Stimulated activated naive CD8-positive, alpha-beta T cell treated with anti-CD3 and anti-CD28 coated beads, Interleukin-15, Interleukin-2, amounts not matched to agents 100 ng/mL and 50 ng/mL, for 24 hours (primary cell): ENCODE measurements around the gene ERF.
A peak's percentile ranks its signal among the peaks of the same experiment; 100 is the strongest.

Source experiments
- H3K27ac Mint-ChIP-seq: one replicate; pipeline ENCODE4 v1.8.0; 2021; ENCODE audit warnings: mild to moderate bottlenecking, mixed read lengths
- H3K27me3 Mint-ChIP-seq: one replicate; pipeline ENCODE4 v1.8.0; 2021; ENCODE audit warnings: mixed read lengths
- H3K36me3 Mint-ChIP-seq: one replicate; pipeline ENCODE4 v1.8.0; 2021; ENCODE audit warnings: low read depth, mixed read lengths
- H3K4me1 Mint-ChIP-seq: one replicate; pipeline ENCODE4 v1.8.0; 2021; ENCODE audit warnings: low read depth, mixed read lengths
- H3K4me3 Mint-ChIP-seq: one replicate; pipeline ENCODE4 v1.8.0; 2021; ENCODE audit warnings: mild to moderate bottlenecking, mixed read lengths
- H3K9me3 Mint-ChIP-seq: one replicate; pipeline ENCODE4 v1.8.0; 2021; ENCODE audit warnings: mixed read lengths

ERF gene

DNA sequence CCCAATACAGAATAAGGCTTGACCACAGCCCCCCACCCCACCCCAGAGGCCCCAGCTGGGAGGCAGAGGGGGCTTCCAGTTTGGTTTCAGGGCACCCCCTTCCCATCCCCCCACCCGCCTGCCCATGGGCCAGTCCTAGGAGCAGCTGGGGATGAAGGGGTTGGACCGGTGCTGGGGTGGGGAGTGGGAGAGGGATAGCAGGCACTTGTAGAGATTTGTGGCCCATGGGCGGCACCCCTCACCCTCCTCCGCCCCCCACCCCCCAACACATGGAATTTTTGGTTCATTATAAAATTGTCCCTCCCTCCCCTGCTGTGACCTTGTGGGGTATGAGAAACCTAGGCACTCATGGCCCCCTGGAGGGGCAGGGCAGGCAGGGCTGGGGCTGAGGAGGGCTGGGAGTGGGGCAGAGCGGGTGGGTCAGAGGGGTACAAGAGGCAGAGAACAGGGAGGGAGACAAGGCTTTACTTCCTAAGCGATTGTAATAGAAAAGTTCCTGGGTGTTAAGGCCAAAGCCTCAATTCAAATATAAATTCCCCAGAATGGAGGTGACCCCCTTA is 7.2 kb downstream of the ERF start:
- no peak overlapping the region for H3K4me3 Mint-ChIP-seq
- peaks cover 24% of the 10 kb centered on the region for H3K36me3 Mint-ChIP-seq

DNA sequence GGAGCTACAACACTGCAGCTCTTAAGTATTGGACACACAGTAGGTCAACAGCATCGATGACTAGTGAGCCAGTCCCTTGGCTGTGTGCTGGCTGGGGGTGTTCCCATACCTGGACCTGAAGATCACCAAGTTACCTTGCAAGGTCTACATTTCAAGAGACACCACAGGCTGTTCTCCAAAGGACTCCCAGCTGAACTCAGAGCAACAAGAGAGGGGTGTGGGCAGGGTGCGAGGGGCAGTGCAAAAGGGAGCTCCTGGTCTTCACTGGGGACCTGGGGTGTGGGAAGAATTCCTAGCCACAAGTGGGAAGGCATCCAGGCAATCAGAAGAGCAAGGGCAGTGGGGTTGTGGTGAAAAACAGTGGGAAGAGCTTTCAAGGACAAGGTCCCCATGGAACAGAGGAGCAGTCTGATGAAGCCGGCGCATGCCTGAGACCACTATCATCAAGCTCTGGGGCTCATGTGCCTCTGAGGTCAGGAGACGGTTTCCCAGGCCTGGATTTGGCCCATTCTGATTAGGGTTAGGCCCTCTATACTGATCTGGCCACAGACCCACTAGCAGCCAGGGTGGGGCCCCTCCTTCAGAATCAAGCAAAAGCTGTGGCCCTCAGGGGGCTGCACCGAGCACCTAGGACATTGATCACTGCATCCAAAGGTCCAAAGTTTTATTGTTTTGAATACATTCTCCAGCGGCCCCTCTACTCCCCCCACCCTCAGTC is 7.8 kb downstream of the ERF start:
- no peak overlapping the region for H3K4me3 Mint-ChIP-seq
- no peaks in the 10 kb centered on the region for H3K9me3 Mint-ChIP-seq
- peak overlapping the region; percentile 16 for H3K27ac Mint-ChIP-seq
- H3K36me3 Mint-ChIP-seq, result peaks cover 21% of the 10 kb centered on the region
- no peaks in the 10 kb centered on the region for H3K27me3 Mint-ChIP-seq
- H3K4me1 Mint-ChIP-seq, result peaks cover 38% of the 10 kb centered on the region

More for the DNA sequence above, 7.2 kb downstream of the ERF start:
- no peak overlapping the region for H3K27ac Mint-ChIP-seq
- peaks cover 45% of the 10 kb centered on the region for H3K4me1 Mint-ChIP-seq
- no peaks in the 10 kb centered on the region for H3K9me3 Mint-ChIP-seq
- H3K27me3 Mint-ChIP-seq, result no peaks in the 10 kb centered on the region

DNA sequence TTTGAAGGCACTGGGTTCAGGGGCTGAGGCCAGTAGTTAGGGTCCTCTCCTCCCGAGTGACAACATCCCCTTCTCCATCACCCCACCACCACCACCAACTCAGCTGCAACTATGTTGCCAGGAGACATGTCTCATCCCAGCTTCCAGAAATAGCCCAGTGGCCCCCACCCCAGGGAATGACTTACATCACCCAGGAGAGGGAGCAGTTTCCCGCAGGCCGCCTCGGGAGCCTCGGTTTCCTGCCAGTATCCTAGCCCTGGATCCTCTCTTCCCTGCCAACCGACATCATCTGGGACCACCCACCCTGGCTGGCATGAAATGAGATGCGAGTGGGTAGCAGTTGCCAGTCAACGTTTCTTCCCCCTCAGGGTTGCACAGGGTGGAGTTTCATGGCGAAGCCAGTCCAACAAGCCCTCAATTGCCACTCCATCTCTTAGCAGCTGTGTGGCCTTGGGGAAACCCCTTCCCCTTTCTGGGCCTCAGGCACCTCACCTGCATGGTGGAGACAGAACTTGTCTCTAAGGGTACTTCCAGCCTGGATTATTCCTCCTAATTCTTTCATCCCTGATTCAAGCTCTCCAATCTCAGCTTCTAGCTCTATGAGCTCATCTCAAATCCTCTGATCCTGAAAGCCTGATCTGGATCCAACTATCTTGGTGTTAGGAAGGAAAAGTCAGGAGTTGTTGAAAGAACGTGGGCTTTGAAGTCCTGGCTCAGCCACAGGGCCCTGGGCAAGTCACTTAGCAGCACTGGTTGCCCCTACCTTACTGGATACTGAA is 8.6 kb downstream of the ERF start:
- Mint-ChIP-seq H3K4me1 (peaks cover 36% of the 10 kb centered on the region), H3K27me3 (no peaks in the 10 kb centered on the region), H3K9me3 (no peaks in the 10 kb centered on the region), H3K4me3 (no peak overlapping the region), H3K27ac (peak overlapping the region; percentile 16), H3K36me3 (peaks cover 21% of the 10 kb centered on the region)

DNA sequence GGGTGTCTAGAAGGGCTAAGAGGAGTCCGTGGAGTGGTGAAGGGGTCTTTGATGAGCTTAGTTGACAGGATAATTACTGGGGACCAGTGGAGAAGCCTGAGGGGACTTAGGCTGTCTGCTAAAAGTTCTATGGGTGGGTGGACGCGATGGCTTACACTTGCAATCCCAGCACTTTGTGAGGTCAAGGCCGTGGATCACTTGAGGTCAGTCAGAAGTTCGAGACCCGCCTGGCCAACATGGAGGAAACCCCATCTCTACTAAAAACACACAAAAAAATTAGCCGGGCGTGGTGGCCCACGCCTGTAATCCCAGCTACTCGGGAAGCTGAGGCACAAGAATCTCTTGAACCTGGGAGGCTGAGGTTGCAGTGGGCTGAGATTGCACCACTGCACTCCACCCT is 9.7 kb downstream of the ERF start:
- H3K4me3 Mint-ChIP-seq, result peak overlapping the region; percentile 91
- peak overlapping the region; percentile 99 for H3K27ac Mint-ChIP-seq
- peaks cover 22% of the 10 kb centered on the region for H3K36me3 Mint-ChIP-seq
- H3K9me3 Mint-ChIP-seq, result no peaks in the 10 kb centered on the region
- H3K4me1 Mint-ChIP-seq, result peaks cover 47% of the 10 kb centered on the region
- no peaks in the 10 kb centered on the region for H3K27me3 Mint-ChIP-seq

DNA sequence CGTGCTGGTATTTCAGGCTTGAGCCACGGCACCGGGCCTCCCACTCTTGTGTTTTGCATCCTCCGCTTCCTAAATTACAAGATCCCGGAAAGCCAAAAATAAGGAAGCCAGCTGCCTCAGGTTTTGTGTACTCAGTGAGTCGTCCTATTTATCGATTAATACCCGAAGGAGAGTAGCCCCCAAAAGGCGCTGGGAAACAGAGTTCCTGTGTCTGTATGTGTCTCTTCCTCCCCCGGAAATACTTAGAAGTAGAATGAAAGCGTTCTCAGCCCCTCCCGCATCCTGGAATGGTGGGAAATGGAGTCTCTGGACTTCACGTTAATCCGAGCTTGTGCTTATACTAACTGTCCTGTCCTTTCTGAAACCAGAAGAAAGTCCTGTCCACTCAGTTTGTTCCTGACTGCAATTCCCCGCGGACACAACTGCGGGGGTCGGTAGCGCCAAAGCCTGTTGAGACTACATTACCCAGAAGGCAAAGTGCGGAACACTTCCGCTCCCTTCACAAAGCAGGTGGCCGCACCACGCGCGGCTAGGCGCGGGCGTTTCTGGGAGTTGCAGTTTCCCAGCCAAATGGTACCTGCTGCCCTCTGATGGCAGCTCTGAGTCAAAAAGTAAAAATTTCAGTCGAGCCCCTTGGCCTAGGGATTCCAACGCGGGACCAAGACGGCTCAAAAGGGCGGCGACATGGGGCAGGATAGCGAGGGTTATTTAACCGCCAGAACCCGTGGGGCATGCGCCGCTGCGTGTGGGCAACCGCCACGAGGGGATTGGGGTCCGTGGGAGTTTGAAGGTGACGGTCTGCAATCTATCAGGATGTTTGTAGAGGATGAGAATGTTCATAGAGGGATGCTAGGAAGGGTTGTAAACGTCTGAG is 10.3 kb downstream of the ERF start:
- Mint-ChIP-seq H3K4me3 (peak overlapping the region; percentile 91), H3K4me1 (peaks cover 50% of the 10 kb centered on the region), H3K36me3 (peaks cover 22% of the 10 kb centered on the region), H3K9me3 (no peaks in the 10 kb centered on the region), H3K27ac (peak overlapping the region; percentile 99), H3K27me3 (no peaks in the 10 kb centered on the region)

DNA sequence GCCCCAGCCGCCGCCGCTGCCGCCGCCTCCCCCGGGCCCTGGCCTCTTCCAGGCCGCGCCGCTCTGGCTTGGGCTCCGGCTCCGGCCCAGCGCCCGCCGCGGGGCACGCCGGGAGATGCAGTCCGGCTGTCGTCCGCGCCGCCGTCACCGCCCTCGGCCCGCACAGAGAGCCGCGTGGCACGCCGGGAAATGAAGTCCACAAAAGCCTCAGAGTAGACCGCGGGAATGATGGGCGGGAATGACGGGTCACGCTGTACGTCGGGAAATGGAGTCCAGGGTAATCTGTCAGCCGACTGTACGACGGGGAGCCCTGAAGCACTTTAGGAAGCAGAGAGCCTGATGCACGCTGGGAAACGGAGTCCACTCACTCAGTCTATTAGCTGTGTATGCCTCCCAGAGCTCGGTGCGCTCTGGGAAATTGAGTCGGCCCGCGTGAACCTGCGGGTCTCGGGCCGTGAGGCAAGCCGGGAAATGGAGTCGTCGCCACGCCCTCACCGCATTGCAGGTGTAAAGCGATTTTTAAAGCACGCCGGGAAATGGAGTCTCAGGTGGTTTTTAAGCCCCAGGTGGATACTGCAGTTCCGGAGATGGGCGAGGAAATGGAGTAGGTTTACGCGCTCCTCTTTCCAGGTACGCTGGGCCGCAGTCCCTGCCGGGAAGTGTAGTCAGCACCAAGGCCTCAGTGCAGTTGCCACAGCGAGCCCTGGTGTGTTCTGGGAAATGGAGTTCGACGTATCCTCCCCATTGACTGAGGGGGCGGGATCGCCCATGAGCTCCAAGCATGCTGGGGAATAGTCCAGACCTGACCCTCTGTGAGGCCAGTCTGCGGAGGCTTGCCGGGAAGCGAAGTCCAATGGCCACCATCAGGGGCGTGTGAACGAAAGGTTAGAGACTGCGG is 12.2 kb downstream of the ERF start, which contains the start of gene GSK3A:
TSS of gene GSK3A (minus strand) at position 91 of the 898 bp plus-strand sequence. CDS start 137 bp downstream, outside the sequence.
- H3K4me3 Mint-ChIP-seq, result peak within 1 kb of the TSS; percentile 91
- peaks cover 57% of the 10 kb centered on the region for H3K4me1 Mint-ChIP-seq

DNA sequence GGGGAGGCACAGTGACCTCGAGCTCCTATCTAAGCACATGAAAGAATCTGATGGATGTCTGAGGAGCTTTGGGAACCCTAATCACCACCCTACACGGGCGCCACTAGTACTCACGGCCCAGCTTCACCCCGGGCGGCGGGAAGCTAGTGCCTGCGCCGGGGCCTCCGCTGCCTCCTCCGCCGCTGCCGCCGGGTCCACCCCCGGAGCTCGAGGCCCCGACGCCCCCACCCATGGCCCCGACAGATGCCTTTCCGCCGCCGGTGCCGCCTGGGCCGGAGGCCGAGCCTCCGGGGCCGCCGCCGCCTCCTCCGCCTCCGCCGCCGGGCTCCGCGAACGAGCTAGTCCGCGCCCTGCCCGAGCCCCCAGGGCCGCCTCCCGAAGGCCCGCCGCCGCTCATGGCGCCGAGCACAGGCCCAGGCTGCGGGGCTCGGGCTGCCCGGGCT is 12.8 kb downstream of the ERF start:
- Mint-ChIP-seq H3K27ac (peak overlapping the region; percentile 89), H3K4me3 (peak overlapping the region; percentile 89), H3K4me1 (peaks cover 55% of the 10 kb centered on the region), H3K9me3 (no peaks in the 10 kb centered on the region), H3K36me3 (peaks cover 24% of the 10 kb centered on the region), H3K27me3 (no peaks in the 10 kb centered on the region)

More for the DNA sequence above, 12.2 kb downstream of the ERF start, which contains the start of gene GSK3A:
- Mint-ChIP-seq H3K9me3 (no peaks in the 10 kb centered on the region), H3K27ac (peak within 1 kb of the TSS; percentile 98), H3K36me3 (peaks cover 22% of the 10 kb centered on the region), H3K27me3 (no peaks in the 10 kb centered on the region)

DNA sequence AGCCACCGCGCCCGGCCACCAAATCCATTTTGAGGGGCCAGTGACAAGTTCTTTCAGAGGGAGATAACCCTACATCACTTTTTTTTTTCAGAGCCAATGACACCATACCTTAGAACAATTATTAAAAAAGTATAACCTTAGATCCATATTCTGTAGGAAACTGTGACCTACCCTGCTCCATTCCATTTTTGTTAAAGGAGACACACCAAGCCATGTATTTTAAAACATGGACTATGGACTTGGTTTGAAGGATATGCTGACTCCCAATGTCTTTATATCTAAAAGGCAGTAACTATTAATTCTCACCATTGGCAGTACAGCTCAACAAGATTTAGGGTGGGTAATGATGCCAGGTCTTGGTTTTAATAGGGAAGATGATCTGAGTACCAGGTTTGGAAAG is 13.6 kb downstream of the ERF start:
- Mint-ChIP-seq H3K36me3 (peaks cover 28% of the 10 kb centered on the region), H3K27ac (peak overlapping the region; percentile 89), H3K9me3 (no peaks in the 10 kb centered on the region), H3K27me3 (no peaks in the 10 kb centered on the region), H3K4me1 (peaks cover 47% of the 10 kb centered on the region), H3K4me3 (peak overlapping the region; percentile 89)

DNA sequence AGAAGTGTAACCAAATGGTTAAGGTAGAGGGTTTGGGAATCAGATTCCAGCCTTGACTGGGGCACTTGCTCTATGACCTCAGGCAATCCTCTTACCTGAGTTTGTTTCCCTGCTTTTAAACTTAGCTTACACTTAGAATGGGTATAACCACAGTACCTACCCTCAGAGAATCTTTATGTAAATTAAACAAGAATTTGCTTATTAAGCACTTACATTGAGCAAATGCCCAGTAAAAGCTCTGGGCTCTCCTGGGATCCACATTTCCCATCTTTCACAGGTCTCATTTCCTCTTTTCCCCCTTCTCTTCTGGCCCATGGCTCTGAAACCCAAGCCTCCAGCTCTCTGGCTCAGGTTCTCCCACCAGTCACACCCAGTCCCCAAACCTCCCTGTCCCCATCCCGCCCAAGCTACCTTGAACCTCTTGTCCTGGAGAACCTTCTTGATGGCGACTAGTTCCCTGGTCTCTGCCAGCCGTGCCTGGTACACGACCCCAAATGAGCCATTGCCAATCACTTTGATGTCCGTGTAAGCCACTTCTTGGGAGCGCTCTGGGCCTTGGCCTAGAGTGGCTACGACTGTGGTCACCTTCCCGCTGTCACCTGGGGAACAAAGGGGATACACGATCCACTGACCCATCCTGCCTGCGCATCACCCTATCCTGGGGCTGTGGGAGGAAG is 15.2 kb downstream of the ERF start:
- Mint-ChIP-seq H3K27me3 (no peaks in the 10 kb centered on the region), H3K27ac (peak overlapping the region; percentile 68), H3K4me3 (no peak overlapping the region), H3K4me1 (peaks cover 37% of the 10 kb centered on the region), H3K9me3 (no peaks in the 10 kb centered on the region), H3K36me3 (peaks cover 40% of the 10 kb centered on the region)

DNA sequence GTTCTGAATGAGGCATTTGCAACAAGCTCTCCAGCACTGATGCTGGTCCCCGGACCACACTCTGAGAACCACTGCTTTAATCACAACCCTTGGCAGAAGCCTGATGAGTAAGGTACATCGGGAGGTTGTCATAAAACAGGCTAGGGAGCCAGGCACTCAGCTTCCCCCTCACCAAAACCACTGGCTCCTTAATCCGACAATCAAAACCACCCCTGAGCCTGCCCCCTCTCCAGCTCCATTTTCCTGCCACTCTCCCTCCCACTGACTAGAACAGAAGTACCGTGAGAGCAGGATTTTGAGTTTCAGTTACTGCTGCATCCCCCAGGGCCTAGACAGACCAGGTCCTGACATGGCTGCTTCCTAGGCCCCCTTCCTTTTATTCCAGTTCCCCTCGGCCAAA is 19.7 kb downstream of the ERF start:
- Mint-ChIP-seq H3K27ac (peak overlapping the region; percentile 36), H3K9me3 (no peaks in the 10 kb centered on the region), H3K4me3 (no peak overlapping the region), H3K4me1 (peaks cover 13% of the 10 kb centered on the region), H3K27me3 (no peaks in the 10 kb centered on the region), H3K36me3 (peaks cover 61% of the 10 kb centered on the region)

DNA sequence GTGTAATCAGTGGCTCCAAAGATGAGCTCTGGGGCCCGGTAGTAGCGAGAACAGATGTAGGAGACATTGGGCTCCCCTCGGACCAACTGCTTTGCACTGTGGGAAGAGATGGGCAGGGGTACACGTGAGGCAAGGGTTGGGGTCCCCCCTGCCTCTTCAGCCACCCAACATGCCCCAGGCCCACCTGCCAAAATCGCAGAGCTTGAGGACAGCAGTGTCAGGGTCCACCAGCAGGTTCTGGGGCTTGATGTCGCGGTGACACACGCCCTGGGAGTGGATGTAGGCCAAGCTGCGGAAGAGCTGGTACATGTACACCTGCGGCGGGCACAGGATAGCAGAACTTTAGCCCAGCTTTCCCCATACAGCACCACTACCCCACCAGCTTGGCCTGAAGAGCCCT is 20.6 kb downstream of the ERF start:
- peaks cover 53% of the 10 kb centered on the region for H3K36me3 Mint-ChIP-seq
- H3K27ac Mint-ChIP-seq, result peak overlapping the region; percentile 26
- no peaks in the 10 kb centered on the region for H3K27me3 Mint-ChIP-seq
- H3K4me3 Mint-ChIP-seq, result no peak overlapping the region
- no peaks in the 10 kb centered on the region for H3K9me3 Mint-ChIP-seq
- H3K4me1 Mint-ChIP-seq, result peaks cover 5% of the 10 kb centered on the region

DNA sequence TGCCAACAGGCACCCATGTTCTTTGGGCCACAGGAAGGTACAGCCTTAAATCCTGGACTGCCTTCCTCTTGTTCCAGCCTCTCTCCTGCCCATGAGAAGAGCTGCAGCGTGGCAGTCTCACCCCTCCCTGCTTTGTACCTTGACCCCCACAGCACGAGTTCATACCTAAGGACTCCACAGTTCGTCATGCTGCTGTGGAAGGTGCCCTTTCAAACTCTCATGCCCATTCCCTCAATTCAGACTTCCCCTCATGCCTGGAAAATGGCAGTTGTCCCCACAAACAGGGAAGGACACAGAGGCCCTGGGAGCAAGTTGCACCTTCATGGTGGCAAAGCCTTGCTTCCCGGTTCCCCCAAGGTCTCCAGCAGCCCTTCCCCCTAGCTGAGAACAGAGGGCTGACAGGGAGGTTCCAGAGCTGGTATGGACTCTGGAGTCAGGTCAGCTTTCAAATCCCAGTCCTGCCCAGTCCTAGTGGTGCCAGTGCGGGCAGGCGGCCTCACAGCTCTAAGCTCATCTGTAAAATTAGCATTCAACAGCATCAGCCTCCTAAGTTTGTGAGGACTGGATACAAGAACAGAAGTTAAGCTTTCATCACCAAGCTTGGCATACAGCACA is 21.1 kb downstream of the ERF start:
- Mint-ChIP-seq H3K36me3 (peaks cover 51% of the 10 kb centered on the region), H3K4me1 (no peaks in the 10 kb centered on the region), H3K4me3 (no peak overlapping the region), H3K27ac (peak overlapping the region; percentile 52), H3K9me3 (no peaks in the 10 kb centered on the region), H3K27me3 (no peaks in the 10 kb centered on the region)

DNA sequence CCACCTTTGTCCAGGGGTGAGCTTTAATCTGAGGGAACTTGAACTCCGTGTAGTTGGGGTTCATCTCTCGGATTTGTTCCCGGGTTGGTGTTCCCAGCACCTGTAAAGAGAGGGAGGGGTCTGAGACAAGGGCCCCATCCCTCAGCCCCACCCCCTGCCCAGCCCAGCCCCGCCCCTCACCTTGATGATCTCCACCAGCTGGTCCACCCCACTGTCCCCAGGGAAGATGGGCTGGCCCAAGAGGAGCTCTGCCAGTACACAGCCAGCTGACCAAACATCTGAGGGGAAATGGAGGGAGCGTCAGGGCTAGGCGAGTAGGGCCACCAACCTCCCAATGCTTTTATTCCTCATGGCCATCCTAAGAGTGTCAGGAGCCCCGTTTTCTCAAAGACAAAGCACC is 21.8 kb downstream of the ERF start:
- H3K4me3 Mint-ChIP-seq, result no peak overlapping the region
- H3K27me3 Mint-ChIP-seq, result no peaks in the 10 kb centered on the region
- peak overlapping the region; percentile 52 for H3K27ac Mint-ChIP-seq
- peaks cover 54% of the 10 kb centered on the region for H3K36me3 Mint-ChIP-seq
- H3K9me3 Mint-ChIP-seq, result no peaks in the 10 kb centered on the region
- no peaks in the 10 kb centered on the region for H3K4me1 Mint-ChIP-seq
